Mammary epithelial cell (primary cell): Measurements from ENCODE around the gene CEACAM3.

Source experiments
- EZH2 ChIP-seq: IDR thresholded peaks from 2 replicates; pipeline ENCODE4 v1.6.1; 2012; ENCODE audit warnings: low read length, inconsistent platforms, borderline replicate concordance
- TF ChIP-seq, protein P1 (sequence below), 2 donors: IDR thresholded peaks in 1 of 2; conservative IDR thresholded peaks in 1 of 2; 2 replicates each; pipeline ENCODE4 v1.5.1; 2011 to 2012; ENCODE audit warnings: inconsistent platforms in 2 of 2, low read length in 2 of 2, mild to moderate bottlenecking in 2 of 2, control low read depth in 1 of 2, low read depth in 1 of 2; ENCODE audit not compliant: insufficient read depth in 1 of 2; ENCODE audit errors: extremely low read depth in 1 of 2

DNA sequence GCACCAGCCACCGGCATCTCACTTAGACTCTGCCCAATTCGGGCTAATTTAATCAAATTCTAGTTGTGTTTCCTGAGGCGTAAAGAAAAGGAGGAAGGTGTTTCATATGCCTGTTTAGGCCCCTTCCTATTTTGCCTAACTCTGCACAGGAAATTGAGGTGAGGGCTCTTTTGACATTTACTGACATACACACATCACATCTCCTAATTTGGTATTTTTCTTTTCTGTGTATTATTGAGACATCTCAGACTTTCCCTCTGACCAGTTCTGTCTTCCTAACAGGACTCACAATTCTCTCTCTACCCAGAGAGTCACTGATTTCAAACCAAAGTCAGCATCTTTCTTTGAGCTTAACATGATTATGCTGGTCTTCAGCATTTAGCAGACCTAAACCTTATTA, 7.9 kb downstream of the CEACAM3 start:
- TF ChIP-seq, protein P1, sequence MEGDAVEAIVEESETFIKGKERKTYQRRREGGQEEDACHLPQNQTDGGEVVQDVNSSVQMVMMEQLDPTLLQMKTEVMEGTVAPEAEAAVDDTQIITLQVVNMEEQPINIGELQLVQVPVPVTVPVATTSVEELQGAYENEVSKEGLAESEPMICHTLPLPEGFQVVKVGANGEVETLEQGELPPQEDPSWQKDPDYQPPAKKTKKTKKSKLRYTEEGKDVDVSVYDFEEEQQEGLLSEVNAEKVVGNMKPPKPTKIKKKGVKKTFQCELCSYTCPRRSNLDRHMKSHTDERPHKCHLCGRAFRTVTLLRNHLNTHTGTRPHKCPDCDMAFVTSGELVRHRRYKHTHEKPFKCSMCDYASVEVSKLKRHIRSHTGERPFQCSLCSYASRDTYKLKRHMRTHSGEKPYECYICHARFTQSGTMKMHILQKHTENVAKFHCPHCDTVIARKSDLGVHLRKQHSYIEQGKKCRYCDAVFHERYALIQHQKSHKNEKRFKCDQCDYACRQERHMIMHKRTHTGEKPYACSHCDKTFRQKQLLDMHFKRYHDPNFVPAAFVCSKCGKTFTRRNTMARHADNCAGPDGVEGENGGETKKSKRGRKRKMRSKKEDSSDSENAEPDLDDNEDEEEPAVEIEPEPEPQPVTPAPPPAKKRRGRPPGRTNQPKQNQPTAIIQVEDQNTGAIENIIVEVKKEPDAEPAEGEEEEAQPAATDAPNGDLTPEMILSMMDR (conservative IDR thresholded peaks at IDR 0.05 in 1 of 2, IDR thresholded peaks at IDR 0.05 in 1 of 2; ENCODE audit: extremely low read depth in 1 of 2, insufficient read depth in 1 of 2, low read depth in 1 of 2, low read length in 2 of 2) = no peak
- TF ChIP-seq EZH2 = no peak
